Stomach (tissue), 9 donors: ENCODE results near the gene CLEC18C. TPM values are rescaled to one million over a fixed set of nuclear protein-coding genes. Genes with fewer than 3 reads are reported as not detected.
A peak's percentile ranks its signal among the peaks of the same experiment; 100 is the strongest.

Experiments used
- DNase-seq, 2 donors: peaks; one replicate each; pipeline versions ENCODE4 v3.0.0 to v3.0.0-alpha.2; 2013 to 2019
- H3K27ac ChIP-seq, 5 donors: fragments of 200-600 bp in 4 of 5; sonication (generic) in 4 of 5; one replicate each; pipeline ENCODE4 v1.5.1; 2013 to 2019; ENCODE audit warnings: mild to moderate bottlenecking in 1 of 5, moderate library complexity in 1 of 5
- H3K27me3 ChIP-seq, 3 donors: fragments of 200-600 bp; sonication (generic); one replicate each; pipeline ENCODE4 v1.5.1; 2017 to 2019; ENCODE audit warnings: mixed run types in 1 of 3
- H3K36me3 ChIP-seq, 4 donors: fragments of 200-600 bp; sonication (generic); 1 replicate in 3 of 4; 2 replicates in 1 of 4; pipeline ENCODE4 v1.5.1; 2016 to 2019
- H3K4me1 ChIP-seq, 4 donors: fragments of 200-600 bp; sonication (generic); one replicate each; pipeline ENCODE4 v1.5.1; 2016 to 2019
- H3K4me3 ChIP-seq, 4 donors: fragments of 200-600 bp; sonication (generic) in 3 of 4; one replicate each; pipeline ENCODE4 v1.5.1; 2016 to 2019; ENCODE audit warnings: mild to moderate bottlenecking in 1 of 4
- H3K9me3 ChIP-seq, 4 donors: fragments of 200-600 bp; sonication (generic); one replicate each; pipeline ENCODE4 v1.5.1; 2016 to 2019
- CTCF ChIP-seq, 7 experiments: fragments of 450-650 bp in 4 of 7; fragments of 200-600 bp in 3 of 7; sonication (generic) in 3 of 7; IDR thresholded peaks; one replicate each; pipeline ENCODE4 v1.5.1; 2016 to 2019; ENCODE audit warnings: antibody characterized with exemption in 7 of 7, control low read depth in 2 of 7, mild to moderate bottlenecking in 1 of 7
- EP300 ChIP-seq: sonication (generic); formaldehyde crosslinking; IDR thresholded peaks from one replicate; pipeline ENCODE4 v1.6.1; 2017; ENCODE audit warnings: antibody characterized with exemption
- POLR2A ChIP-seq, 4 donors: fragments of 450-650 bp; IDR thresholded peaks; one replicate each; pipeline ENCODE4 v1.6.1; 2016; ENCODE audit warnings: antibody characterized with exemption in 4 of 4, control low read depth in 2 of 4, mild to moderate bottlenecking in 1 of 4, moderate library complexity in 1 of 4
- POLR2AphosphoS5 ChIP-seq, 3 donors: sonication (generic); formaldehyde crosslinking; IDR thresholded peaks; one replicate each; pipeline ENCODE4 v1.6.1; 2016; ENCODE audit warnings: antibody characterized with exemption in 3 of 3
- WGBS, 5 donors: extraction: QIAGEN DNeasy Blood & Tissue Kit in 3 of 5; methylation state at CpG; one replicate each; pipeline versions ENCODE4 v1.1.5 to v1.1.7; 2013 to 2018; 5-methylcytosine and 5-hydroxymethylcytosine counted together
- intact Hi-C: fragments of 100-400 bp; cut with DNase I; formaldehyde crosslinking; loops from one replicate; pipeline ENCODE4 v1.15.1; 2023; ENCODE audit warnings: low total_unique reads
- polyA plus RNA-seq, 3 donors: library from polyadenylated mRNA; stranded (reverse); fragments of 200-250 nt; gene quantifications; one replicate each; pipeline ENCODE4 v1.2.3, GENCODE V29; 2013
- total RNA-seq, 5 donors: library from RNA; depleted of rRNA; stranded (reverse); fragments of >200 nt; gene quantifications; one replicate each; pipeline versions ENCODE4 v1.1.0 to v1.2.3, GENCODE V29; 2014 to 2016
- donor health status: healthy with polysubstance abuse.
- donor health status: Bipolar disorder and iron deficiency.
- donor health status: healthy.

Gene CLEC18C
- total and polyA plus RNA-seq, 8 donors = 0.06 to 3.0 (median 0.71) TPM; not detected in 4

- intact Hi-C loops = loop anchor here (10.0 kb wide), 1 partner anchor 96 kb away; the partner anchor contains the start of gene EXOSC6
- no peak for TF ChIP-seq CTCF (IDR thresholded peaks at IDR 0.05)
- TF ChIP-seq POLR2A (IDR thresholded peaks at IDR 0.05) = no peak
- Histone ChIP-seq H3K36me3 (peaks cover 82 to 100% (median 96%) of the 10 kb centered on the region in 4 donors), H3K9me3 (no peaks in the 10 kb centered on the region), H3K4me1 (no peaks in the 10 kb centered on the region), H3K4me3 (no peak overlapping the region), H3K27me3 (no peaks in the 10 kb centered on the region), H3K27ac (no peak overlapping the region)
- peak in 1 of 2 donors; percentile 17 for DNase-seq
- WGBS, 5 donors = 75 to 79% (median 76%) methylated on average over 7 of the region's 7 CpGs
Observed at GRCh38 chr16:70158261-70158939, 15.2 kb upstream of the CLEC18C start.

- DNase-seq = no peak
Observed at GRCh38 chr16:70159355-70160348, 13.9 kb upstream of the CLEC18C start.

GRCh38 chr16:70160388-70160787, 13.2 kb upstream of the CLEC18C start:
- no peaks in the 10 kb centered on the region for H3K27me3 ChIP-seq
- intact Hi-C loops = no loop called here
- 82 to 92% (median 89%) methylated on average over 6 of the region's 6 CpGs for WGBS, 5 donors
- no peak overlapping the region for H3K4me3 ChIP-seq
- no peak overlapping the region for H3K27ac ChIP-seq
- H3K36me3 ChIP-seq = peaks cover 65 to 82% (median 76%) of the 10 kb centered on the region in 4 donors
- H3K4me1 ChIP-seq = peaks cover 0 to 6% (median 3%) of the 10 kb centered on the region in 4 donors
- no peak for TF ChIP-seq POLR2A (IDR thresholded peaks at IDR 0.05)
- H3K9me3 ChIP-seq = no peaks in the 10 kb centered on the region
- DNase-seq = no peak

More at GRCh38 chr16:70159355-70160348, 13.9 kb upstream of the CLEC18C start:
- Histone ChIP-seq H3K27me3 (no peaks in the 10 kb centered on the region), H3K27ac (no peak overlapping the region), H3K9me3 (no peaks in the 10 kb centered on the region), H3K4me3 (no peak overlapping the region), H3K36me3 (peaks cover 70 to 89% (median 83%) of the 10 kb centered on the region in 4 donors), H3K4me1 (no peaks in the 10 kb centered on the region)
- 78 to 87% (median 82%) methylated on average over 9 of the region's 9 CpGs for WGBS, 5 donors
- intact Hi-C loops = loop anchor here (10.0 kb wide), 1 partner anchor 95 kb away; the partner anchor contains the start of gene EXOSC6
- no peak for TF ChIP-seq EP300

- H3K9me3 ChIP-seq = no peaks in the 10 kb centered on the region
- TF ChIP-seq CTCF (IDR thresholded peaks at IDR 0.05) (no peak), EP300 (no peak)
- H3K27me3 ChIP-seq = no peaks in the 10 kb centered on the region
- DNase-seq = no peak
- no peak overlapping the region for H3K4me3 ChIP-seq
- 93 to 97% (median 95%) methylated on average over 6 of the region's 6 CpGs for WGBS, 5 donors
- intact Hi-C loops = no loop called here
- H3K36me3 ChIP-seq = peaks cover 60 to 78% (median 72%) of the 10 kb centered on the region in 4 donors
- no peak overlapping the region for H3K27ac ChIP-seq
- peaks cover 0 to 6% (median 3%) of the 10 kb centered on the region in 4 donors for H3K4me1 ChIP-seq
Observed at GRCh38 chr16:70160821-70161220, 12.8 kb upstream of the CLEC18C start.

- WGBS, 5 donors = 78 to 89% (median 87%) methylated on average over 6 of the region's 6 CpGs
- no peak for TF ChIP-seq POLR2AphosphoS5 (IDR thresholded peaks at IDR 0.05)
- TF ChIP-seq EP300 = no peak
- TF ChIP-seq CTCF (IDR thresholded peaks at IDR 0.05) = no peak
- TF ChIP-seq POLR2A (IDR thresholded peaks at IDR 0.05) = no peak
- DNase-seq = no peak
Observed at GRCh38 chr16:70161350-70161749, 12.2 kb upstream of the CLEC18C start.

More at GRCh38 chr16:70161350-70161749, 12.2 kb upstream of the CLEC18C start:
- H3K9me3 ChIP-seq = no peaks in the 10 kb centered on the region
- H3K36me3 ChIP-seq = peaks cover 55 to 72% (median 67%) of the 10 kb centered on the region in 4 donors
- no peak overlapping the region for H3K27ac ChIP-seq
- no peak overlapping the region for H3K4me3 ChIP-seq
- no peaks in the 10 kb centered on the region for H3K27me3 ChIP-seq
- peaks cover 0 to 6% (median 3%) of the 10 kb centered on the region in 4 donors for H3K4me1 ChIP-seq
- intact Hi-C loops = no loop called here
